Thyroid gland (tissue), 4 donors: Measurements from ENCODE around the gene CDHR3.

Experiments used
- CTCF ChIP-seq, 6 experiments: fragments of 200-600 bp in 3 of 6; fragments of 450-650 bp in 3 of 6; sonication (generic) in 3 of 6; IDR thresholded peaks; one replicate each; pipeline ENCODE4 v1.5.1; 2016 to 2019; ENCODE audit warnings: antibody characterized with exemption in 6 of 6, mild to moderate bottlenecking in 2 of 6, inconsistent platforms in 1 of 6, moderate library complexity in 1 of 6
- POLR2A ChIP-seq, 2 donors: fragments of 450-650 bp; IDR thresholded peaks; one replicate each; pipeline ENCODE4 v1.6.1; 2017; ENCODE audit warnings: antibody characterized with exemption in 2 of 2, mild to moderate bottlenecking in 2 of 2, moderate library complexity in 1 of 2

DNA sequence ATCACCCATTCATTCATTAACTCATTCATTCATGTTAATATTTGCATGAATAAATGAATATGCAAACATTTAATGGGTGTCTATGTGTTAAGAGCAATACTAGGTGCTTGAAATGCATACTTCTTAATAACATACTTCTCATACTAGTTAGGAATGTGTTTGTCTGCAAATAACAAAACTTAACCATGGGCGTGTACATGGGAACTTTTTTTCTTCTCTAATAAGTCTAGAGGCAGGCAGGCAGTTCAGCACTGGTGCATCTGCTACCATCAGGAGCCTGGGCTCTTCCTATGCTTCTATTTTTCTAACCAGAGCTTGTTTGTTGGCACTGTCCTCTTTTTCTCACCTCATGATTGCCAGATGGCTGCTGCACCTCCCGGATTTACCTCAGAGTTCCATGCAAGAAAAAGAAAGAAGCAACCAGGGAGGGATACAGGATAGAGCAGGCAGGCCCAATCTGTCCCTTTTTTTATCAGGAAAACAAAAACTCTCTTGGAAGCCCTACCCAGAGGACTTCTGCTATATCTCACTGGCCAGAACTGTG, 22.7 kb downstream of the CDHR3 start:
- TF ChIP-seq CTCF (IDR thresholded peaks at IDR 0.05): no peak
- TF ChIP-seq POLR2A (IDR thresholded peaks at IDR 0.05): no peak
